ENCODE data around the gene CDKL1. TPM values are rescaled to one million over a fixed set of nuclear protein-coding genes. Genes with fewer than 3 reads are reported as not detected.

Gene CDKL1
- 10 to 100 TPM; 24.9 to 25.1 TPM for total RNA-seq
- long read RNA-seq, partial matches to known transcripts: 0 of 14 reads
- long read RNA-seq, other reads (novel, unspliced or antisense): 10 of 14 reads

DNA sequence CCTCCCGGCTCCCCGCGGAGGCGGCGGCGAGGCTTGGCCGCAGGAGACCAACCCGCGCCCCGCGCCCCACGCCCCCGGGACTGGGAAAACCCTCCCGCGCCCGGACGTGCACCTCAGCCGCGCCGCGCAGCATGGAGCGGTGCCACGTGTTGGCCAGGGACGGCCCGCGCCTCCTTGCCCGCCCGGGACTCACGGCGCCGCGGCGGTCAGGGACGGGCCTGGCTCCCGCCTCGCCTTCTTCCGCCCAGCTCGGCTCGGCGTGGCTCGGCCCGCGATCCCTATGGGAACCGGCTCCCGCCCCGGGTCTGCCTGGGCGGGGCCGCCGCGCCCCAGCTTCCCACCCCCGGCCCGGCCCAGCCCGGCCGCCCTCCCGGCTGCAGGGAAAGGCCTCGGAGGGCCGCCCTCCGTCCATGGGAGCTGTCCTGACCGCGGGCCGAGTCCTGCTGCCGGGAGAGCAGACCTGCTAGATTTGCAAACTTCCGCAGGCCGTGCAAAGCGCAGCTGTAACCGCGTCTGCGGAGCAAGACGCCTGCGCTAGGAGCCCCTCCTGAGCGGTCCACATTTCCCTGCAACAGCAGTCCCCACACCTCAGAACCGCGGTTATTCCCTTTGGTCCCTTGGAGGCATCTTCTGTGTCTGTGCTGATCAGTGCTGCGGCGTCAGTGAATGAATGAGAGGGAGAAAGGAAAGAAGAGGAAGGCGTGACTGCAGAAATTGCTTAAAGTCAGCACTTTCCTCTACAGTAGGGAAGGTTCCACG, at the start of gene CDKL1:
CDKL1 (minus strand) TSS at position 251 of the 759 bp plus-strand sequence. CDS start 1,013 bp downstream, outside the sequence.
- intact Hi-C loops (cut with DNase I, micrococcal nuclease): loop anchor here in 1 of 2 donors (10.0 kb wide), 1 partner anchor 52 kb away; no protein-coding TSS in a partner anchor
- DNase-seq (peak; percentile 64 to 78), ATAC-seq (peak; percentile 86)

DNA sequence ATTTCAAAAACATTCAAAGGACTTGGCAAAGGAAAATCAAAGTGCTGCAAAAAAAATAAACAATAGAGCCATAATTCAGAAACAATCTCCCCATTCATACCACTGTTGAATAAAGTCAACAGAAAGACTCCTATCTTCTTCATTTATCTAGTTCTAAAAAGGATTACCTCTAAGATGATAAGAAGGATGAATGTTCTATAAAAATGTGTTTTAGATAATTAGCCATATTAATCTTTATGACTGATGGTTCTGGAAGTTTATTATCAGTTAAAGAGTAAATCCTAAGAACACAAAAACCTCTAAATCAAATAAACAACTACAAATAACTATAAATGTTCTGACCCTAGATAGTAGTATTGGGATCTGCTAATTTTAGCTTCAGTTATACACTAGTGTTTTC, 37.8 kb upstream of the CDKL1 start:
- intact Hi-C loops (cut with DNase I, micrococcal nuclease): no loop called here
- no peak for ATAC-seq
- no peak for DNase-seq

DNA sequence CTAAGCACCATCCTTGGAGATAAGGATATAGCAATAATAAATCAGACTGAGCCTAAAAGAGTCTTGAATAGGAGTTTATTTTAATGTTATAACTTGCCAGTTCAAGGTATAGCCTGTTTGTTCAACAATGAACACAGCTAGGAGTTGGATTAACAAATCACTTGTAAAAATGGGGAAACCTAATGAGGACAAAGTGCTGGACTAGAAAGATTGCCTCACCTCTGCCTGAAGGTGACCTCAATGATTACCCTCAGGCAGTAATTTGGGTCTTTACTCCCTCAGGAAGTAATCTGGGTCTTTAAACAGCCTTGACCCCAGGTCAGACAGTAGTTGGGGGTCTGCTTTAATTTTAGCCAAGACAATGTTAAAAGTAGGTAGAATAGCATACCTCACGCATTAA, 35.5 kb upstream of the CDKL1 start:
- DNase-seq (no peak), ATAC-seq (no peak)
- intact Hi-C loops (cut with DNase I, micrococcal nuclease): no loop called here

DNA sequence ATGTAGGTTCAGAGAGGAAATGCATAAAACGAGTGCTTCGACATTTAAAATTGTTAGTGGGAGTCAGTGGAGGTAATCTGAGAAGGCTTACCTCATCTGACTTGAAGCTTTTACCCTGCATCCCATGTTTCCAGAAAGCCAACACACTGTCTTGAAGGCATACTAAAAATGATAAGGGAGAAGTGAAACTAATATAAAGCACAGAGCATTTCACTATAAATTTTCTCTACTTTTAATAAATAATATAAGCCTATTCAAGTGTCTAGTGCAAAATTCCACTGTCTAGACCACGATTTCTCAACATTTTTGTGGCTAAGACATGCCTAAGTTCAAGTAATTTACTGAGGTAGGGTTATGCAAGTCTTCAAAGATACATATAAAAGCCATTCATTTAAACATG, 29.1 kb upstream of the CDKL1 start:
- DNase-seq: no peak
- intact Hi-C loops (cut with DNase I, micrococcal nuclease): no loop called here
- no peak for ATAC-seq

DNA sequence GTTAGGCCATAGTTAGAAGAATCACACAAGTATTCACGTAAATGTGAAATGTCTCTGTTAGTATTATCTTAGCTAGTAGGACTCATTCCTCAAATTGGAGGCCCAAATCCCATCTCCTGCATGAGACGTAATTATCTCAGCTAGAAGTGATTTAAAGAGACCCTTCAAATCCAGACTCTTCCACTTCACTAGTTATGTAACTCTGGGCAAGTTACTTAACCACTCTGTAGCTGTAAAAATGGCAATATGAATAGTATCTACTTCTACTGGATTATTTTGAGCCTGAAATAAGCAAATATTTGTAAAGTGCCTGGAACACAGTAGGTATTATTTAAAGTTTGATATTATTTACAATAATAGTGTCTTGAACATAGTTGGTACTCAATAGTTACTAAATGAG, 28.4 kb upstream of the CDKL1 start:
- no peak for ATAC-seq
- no peak for DNase-seq
- intact Hi-C loops (cut with DNase I, micrococcal nuclease): no loop called here

DNA sequence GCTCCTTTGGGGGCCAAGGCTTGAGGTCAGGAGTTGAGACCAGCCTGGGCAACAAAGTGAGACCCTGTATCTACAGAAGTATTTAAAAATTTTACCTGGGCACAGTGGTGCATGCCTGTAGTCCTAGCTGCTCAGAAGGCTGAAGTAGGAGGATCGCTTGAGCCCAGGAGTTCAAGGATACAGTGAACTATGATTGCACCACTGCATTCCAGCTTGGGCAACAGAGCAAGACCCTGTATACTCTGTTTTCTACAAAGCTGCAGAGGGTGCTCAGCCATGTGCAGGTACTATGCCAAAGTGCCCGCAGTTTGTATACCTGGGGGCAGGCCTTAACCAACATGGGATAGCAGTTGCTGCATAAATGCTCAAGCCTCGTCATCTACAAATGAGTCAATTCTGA, 26.8 kb upstream of the CDKL1 start:
- intact Hi-C loops (cut with DNase I, micrococcal nuclease): no loop called here
- ATAC-seq (no peak), DNase-seq (no peak)

DNA sequence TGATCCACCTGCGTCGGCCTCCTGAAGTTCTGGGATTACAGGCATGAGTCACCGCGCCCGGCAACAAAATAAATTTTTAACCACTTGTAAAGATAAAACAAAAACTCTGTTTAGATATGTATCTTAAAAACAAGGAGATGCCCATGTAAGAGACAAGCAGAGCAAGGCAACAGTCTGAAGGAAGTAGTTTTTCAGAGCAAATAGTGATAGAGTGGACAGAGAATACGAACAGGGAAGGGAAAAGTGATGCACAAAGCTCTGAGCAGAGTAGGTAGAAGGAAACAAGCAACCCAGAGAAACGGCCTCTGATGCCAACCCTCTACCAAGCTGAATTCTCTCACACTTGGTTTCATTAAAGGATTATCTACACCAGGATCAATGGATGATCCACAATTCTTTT, 24.8 kb upstream of the CDKL1 start:
- DNase-seq (no peak), ATAC-seq (peak; percentile 50)
- intact Hi-C loops (cut with DNase I, micrococcal nuclease): no loop called here

DNA sequence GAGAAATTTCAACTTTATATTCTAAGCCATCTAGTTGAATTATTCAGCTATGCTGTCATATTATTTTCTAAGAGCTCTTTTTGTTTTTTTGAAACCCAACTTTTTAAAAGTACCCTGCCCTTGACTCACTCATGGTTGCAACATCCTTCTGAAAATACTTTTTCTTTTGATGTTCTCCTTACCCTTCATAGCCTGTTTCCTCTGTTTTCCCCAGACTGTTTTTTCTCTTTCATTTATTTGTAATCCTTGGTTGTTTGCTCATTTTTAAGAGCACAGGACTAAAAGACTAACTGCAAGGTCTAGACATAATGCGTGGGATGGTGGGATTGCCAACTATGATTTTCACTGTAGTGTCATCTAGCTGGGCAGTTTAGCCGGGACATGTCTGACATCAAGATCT, 21.2 kb upstream of the CDKL1 start:
- intact Hi-C loops (cut with DNase I, micrococcal nuclease): no loop called here
- ATAC-seq (no peak), DNase-seq (no peak)

DNA sequence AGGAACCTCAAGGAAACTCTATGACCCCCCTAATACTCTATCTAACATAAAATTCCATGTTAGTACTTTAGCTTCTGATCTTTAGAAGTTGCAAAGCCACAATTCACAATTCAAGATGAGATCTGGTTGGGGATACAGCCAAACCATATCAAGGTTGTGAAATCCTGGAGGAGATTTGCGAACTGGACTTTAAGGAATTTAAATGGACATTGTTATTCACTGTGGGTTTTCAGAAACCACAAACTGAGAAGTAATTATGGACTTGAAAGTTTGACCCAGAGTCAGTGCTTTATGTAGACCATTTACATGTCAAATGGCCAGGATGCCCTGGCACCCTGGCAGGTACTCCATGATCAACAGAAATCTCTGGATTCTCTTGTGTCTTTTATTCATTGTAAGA, 14.2 kb upstream of the CDKL1 start:
- intact Hi-C loops (cut with DNase I, micrococcal nuclease): no loop called here
- ATAC-seq: no peak
- DNase-seq: no peak

DNA sequence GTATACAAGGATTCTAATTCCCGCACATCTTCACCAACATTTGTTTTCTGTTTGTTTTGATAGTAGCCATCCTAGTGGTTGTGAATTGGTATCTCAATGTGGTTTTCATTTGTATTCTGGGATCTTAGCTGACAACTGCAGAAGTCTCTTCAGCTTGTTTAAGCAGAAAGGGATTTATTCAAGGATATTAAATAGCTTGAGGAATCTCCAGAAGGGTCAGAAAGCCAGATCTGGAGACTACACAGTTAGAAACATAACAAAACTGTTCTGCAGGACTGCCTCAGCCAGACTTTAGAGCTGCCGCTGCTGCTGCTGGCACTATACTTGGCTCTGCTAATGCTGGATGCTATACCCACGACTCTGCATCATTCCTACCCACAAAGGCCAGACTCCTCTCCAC, 13.4 kb upstream of the CDKL1 start:
- intact Hi-C loops (cut with DNase I, micrococcal nuclease): no loop called here
- no peak for DNase-seq
- no peak for ATAC-seq

DNA sequence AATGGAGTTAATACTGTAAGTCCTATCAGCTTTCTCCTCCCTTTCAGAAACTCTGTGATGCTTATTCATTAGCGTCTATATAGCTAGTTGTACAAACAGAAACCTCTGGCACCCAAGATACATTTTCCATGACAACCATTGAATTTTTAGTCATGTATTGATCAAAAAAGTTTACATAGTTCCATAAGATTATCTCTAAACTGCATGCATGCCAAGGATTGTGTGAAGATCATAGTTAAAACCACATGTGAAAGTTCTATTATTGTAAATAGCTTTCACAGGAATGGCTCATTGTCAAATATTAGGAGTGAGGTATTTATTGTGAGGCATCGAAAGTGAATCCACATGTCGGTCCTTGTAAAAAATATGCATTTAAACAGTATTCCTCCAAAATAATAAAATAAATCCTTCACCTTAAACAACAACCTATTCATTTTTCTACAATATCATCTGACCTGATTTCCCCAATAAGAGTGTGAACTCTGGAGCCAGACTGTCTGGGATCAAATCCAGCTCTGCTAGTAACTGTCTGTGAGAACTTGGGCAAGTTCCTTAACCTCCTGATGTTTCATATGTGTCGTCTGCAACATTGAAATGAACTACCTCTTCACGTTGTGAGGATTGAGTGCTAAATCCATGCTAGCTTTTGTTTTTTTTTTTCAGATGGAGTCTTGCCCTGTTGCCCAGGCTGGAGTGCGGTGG, 10.6 kb upstream of the CDKL1 start:
- no peak for ATAC-seq
- no peak for DNase-seq
- intact Hi-C loops (cut with DNase I, micrococcal nuclease): no loop called here

DNA sequence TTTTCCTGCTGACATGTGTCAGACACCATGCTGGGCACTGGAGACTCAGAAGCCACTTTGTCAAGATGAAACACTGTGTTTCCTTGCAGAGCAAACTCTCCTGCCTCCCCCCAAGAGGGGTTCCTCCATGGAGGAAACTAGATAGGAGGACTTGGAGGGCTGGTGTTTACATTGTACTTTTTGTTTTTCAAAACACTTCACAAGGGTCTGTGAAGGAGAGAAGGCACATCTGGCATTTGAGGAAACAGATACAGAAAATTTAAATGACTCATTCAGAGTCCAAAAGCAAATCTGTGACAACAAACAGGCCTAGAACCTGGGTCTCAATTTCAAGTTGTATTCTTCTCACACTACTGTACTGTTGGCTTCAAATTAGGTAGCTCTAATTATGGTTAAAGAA, 6.7 kb upstream of the CDKL1 start:
- intact Hi-C loops (cut with DNase I, micrococcal nuclease): no loop called here
- no peak for ATAC-seq

DNA sequence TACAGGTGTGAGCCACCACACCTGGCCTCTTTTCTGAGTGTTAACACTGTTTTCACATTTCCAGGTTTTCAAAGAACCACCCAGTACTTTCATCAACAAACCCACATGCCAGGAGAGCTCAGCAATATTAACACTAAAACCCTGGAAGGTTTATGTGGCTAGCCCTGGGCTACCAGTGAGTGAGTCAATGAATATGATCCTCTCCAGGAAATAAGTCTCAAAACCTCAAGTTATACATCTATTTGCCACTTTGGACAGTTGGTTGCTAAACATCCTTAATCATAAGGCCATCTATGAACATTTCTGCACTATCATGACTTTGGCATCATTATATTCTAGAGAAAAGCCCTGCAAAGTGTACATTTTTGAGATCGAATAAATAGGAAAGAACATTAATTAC, 6.3 kb upstream of the CDKL1 start:
- intact Hi-C loops (cut with DNase I, micrococcal nuclease): no loop called here

More for the DNA sequence above, 6.7 kb upstream of the CDKL1 start:
- no peak for DNase-seq

DNA sequence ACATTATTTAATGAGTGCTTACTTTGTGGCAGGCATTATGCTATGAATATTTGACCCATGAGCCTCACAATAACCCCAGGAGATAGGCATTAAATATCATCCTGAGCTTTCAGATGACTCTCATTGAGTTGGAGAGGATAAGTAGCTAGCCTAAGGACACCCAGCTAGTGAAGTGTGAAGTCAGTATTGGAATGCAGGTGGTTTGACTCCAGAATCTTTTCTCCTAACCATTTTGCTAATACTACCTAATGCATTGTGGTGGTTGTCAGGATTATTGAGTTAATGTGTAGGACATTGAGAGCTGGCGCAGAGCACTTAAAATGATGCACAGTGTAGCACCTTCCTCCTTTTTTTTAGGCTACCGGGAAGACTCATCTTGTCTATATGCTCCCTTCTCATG, 3.8 kb upstream of the CDKL1 start:
- ATAC-seq (no peak), DNase-seq (no peak)
- intact Hi-C loops (cut with DNase I, micrococcal nuclease): no loop called here

More for the DNA sequence above, 6.3 kb upstream of the CDKL1 start:
- DNase-seq (no peak), ATAC-seq (no peak)

DNA sequence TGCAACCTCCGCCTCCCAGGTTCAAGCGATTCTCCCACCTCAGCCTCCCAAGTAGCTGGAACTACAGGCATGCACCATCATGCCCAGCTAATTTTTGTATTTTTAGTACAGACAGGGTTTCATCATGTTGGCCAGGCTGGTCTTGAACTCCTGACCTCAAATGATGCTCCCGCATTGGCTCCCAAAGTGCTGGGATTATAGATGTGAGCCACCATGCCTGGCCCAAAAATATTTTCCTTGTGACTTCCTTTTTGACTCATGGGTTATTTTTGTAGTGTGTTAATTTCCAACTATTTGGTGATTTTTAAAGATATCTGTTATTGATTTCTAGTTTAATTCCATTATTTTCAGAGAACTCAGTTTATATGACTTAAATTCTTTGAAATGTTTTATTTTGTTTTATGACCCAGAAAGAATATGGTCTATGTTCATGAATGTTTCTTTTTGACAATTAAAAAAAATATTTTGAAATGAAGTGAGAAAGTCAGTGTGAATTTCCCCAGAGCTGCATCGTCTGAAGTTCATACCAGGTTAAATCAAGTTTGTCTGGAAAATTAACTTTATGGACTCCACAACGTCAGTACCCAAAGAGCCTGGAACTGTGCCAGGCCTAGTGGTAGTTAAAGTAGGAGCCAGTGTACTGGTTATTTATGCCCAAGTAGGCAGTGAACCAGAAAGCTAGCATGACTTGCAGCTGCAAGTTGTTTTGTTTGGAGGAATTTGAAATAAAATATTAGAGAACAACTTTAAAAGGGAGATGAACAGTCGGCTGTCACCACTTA, 2.8 kb upstream of the CDKL1 start:
- intact Hi-C loops (cut with DNase I, micrococcal nuclease): loop anchor here in 1 of 2 donors (10.0 kb wide), 1 partner anchor 55 kb away; no protein-coding TSS in a partner anchor
- DNase-seq (peak; percentile 77 to 85), ATAC-seq (peak; percentile 15)

DNA sequence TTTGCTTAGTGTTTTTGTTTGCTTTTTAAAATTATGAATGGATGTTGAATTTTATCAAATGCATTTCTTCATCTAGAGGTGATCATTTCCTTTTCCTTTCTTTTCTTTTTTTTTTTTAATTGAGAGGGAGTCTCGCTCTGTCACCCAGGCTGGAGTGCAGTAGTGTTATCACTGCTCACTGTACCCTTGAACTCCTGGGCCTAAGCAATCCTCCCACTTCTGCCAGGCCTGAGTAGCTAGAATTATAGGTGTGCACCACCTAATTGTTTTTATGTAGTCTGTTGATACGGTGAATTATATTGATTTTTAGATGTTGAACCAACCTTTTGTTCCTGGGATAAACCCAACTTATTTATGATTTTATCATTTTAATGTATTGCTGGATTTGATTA, 1.5 kb upstream of the CDKL1 start:
- intact Hi-C loops (cut with DNase I, micrococcal nuclease): loop anchor here in 1 of 2 donors (10.0 kb wide), 1 partner anchor 53 kb away; no protein-coding TSS in a partner anchor
- DNase-seq: no peak
- peak; percentile 20 for ATAC-seq

DNA sequence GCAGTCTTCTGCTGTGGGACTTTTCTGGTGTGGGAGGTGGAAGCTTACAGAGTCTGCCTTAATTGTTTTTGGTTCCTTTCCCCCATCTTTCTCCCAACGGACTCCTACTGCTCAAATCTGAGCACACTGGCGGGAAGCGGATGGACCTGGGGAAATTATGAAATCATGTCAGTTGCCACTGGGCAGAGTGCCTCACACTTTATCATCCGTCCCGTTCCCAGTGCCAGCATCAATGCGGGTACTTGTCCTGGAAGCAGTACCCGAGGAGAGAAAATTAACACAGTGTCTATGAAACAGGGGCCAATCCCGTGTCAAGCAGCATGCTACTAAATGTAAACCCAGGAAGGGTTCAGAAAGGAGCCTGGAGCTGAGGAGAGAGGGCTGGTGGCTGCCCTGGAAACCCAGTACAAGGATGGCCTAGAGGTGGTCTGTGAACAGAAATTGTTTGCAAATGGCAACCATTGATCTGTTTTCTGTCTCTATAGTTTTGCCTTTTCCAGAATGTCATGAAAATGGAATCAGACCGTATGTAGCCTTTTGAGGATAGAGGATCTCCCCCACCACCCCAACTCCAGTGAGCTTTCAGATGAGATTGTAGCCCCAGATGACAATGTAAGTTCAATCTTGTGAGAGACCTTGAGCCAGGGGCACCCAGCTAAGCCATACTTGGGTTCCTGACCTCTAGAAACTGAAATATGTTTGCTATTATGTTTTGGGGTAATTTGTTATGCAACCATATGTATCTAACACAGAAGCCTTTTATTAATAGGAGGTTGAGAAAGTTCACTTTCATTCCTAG, 908 bp upstream of the CDKL1 start:
- DNase-seq (peak; percentile 37 to 56), ATAC-seq (peak; percentile 12)
- intact Hi-C loops (cut with DNase I, micrococcal nuclease): loop anchor here in 1 of 2 donors (10.0 kb wide), 1 partner anchor 53 kb away; no protein-coding TSS in a partner anchor

DNA sequence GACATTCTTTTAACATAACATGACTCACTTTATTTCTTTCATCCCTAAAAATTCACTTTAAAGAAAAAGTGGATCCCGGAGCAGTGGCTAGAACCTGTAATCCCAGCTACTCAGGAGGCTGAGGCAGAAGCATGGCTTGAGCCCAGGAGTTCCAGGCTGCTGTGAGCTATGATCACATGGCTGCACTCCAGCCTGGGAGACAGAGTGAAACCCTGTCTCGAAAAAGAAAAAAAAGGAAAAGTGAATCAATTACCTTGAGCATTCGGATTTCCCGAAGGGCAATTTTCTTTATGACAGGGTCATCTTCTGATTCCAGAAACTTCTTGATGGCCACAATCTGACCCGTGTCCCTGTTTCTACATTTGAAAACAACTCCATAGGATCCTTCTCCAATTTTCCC, 1.2 kb downstream of the CDKL1 start:
- intact Hi-C loops (cut with DNase I, micrococcal nuclease): loop anchor here in 1 of 2 donors (10.0 kb wide), 1 partner anchor 51 kb away; no protein-coding TSS in a partner anchor
- DNase-seq (peak; percentile 38 to 45), ATAC-seq (no peak)
